ENCODE measurements around the gene UQCRC1. TPM values are rescaled to one million over a fixed set of nuclear protein-coding genes. Genes with fewer than 3 reads are reported as not detected.
"Not testable (repeated sequence)": the region's sequence is repeated elsewhere in the genome, so short reads cannot be mapped to it uniquely, and the experiment has no call there.

Gene UQCRC1
- total RNA-seq, 4 donors from 2014 or later = 223 to 439 (median 295) TPM

DNA sequence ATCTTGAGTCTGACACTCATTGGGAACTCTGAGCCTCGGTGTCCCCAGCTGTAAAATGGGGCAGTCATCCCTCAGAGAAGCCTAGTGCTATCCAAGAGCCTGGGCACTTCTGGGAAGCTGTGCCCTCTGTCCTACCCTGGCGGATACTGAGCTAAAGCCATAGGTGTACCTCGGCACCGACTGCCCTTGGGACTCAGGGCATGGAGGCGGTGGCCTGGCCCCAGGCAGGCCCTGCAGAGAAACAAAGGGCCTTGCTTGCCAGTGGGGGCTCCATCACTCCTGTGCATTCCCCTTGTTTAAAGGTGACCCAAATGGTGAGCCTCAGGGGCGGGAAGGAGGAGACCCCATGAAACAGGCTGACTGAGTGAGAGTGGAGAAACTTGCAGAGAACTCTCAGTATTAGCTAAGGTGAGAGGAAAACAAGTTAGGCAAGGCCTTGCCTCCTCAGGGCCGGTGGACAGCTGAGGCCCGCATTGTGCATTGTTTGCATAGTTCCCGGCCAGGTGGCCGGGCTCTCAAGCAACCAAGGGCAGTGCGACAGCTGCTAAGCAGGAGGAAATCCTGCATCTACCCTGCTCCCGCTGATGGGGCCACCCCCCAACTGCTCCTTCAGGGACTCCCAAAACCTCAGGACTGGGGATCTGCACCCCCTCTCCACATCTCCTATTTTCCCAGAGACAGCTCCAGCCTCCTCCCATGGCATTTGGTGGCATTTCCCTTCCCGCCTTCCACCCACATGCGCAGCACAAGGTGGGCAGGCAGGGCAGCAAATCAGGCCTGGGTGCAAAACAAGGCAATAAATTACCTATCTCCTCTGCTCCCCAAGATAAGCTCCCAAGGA lies 57.1 kb downstream of the UQCRC1 start:
- H3K4me3 ChIP-seq (replicated peaks in 1 of 3) = no peak overlapping the region
- no peaks in the 10 kb centered on the region for H3K36me3 ChIP-seq
- H3K4me1 ChIP-seq = peaks cover 9% of the 10 kb centered on the region in 2 donors
- intact Hi-C loops (cut with DNase I) = no loop called here
- 66 to 73% methylated on average over 10 to 14 of the region's 14 CpGs for WGBS, 2 donors
- no peaks in the 10 kb centered on the region for H3K27me3 ChIP-seq
- TF ChIP-seq CTCF (IDR thresholded peaks at IDR 0.05) = no peak
- TF ChIP-seq POLR2A (IDR thresholded peaks at IDR 0.05) = no peak
- DNase-seq = peak; percentile 7 to 21
- no peak overlapping the region for H3K27ac ChIP-seq
- no peaks in the 10 kb centered on the region for H3K9me3 ChIP-seq

DNA sequence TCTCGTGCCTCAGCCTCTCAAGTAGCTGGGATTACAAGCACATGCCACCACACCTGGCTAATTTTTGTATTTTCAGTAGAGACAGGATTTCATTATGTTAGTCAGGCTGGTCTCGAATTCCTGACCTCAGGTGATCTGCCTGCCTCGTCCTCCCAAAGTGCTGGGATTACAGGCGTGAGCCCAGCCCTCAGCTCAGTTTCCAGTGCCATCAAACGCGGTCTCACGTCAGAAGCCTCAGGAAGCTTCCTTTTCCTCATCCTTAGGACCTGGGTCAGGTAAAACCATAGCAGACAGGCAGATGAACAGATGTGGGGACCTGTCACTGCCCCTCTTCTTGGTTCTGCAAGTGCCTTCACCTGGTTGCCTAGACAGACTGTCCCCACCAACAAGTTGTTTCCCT lies 57.8 kb downstream of the UQCRC1 start:
- WGBS, 2 donors = 88 to 95% methylated on average over 7 of the region's 7 CpGs
- H3K4me1 ChIP-seq; H3K36me3 ChIP-seq; H3K27ac ChIP-seq; DNase-seq; H3K4me3 ChIP-seq (replicated peaks in 1 of 3); H3K9me3 ChIP-seq; intact Hi-C loops (cut with DNase I); H3K27me3 ChIP-seq: not testable (repeated sequence)

MicroRNA genes within 50 kb of the gene (microRNA counts, 767-probe panel; counts per million panel counts)
- 0 counts per million in 2 donors for microRNA hsa-miR-711

Small RNA genes within 50 kb of the gene (microRNA-seq; reads per million reads assigned to microRNA genes)
- not detected for gene MIR4793
- not detected for gene MIR6823
- not detected for gene MIR711

Small RNA genes within 50 kb of the gene (small RNA-seq; reads per million reads assigned to genes)
- gene MIR6823 = not detected

Other genes with a start within 250 kb of the UQCRC1 start
- not detected for gene FBXW12, start 237.4 kb downstream of the UQCRC1 start, total RNA-seq
- 100 to 1,000 TPM; 126 to 216 (median 138) TPM for gene PLXNB1, start 179.6 kb downstream of the UQCRC1 start, total RNA-seq
- 10 to 100 TPM in 3 of 4 donors, 1 to 10 TPM in 1; 8.6 to 17.0 (median 15.0) TPM for gene CCDC51, start 169.5 kb downstream of the UQCRC1 start, total RNA-seq
- 100 to 1,000 TPM; 133 to 413 (median 301) TPM for gene TMA7, start 169.4 kb downstream of the UQCRC1 start, total RNA-seq
- gene ATRIP, start 162.9 kb downstream of the UQCRC1 start, total RNA-seq = 10 to 100 TPM in 2 of 4 donors, 1 to 10 TPM in 2; 8.4 to 13.9 (median 11.0) TPM
- gene SHISA5, start 105.5 kb downstream of the UQCRC1 start, total RNA-seq = 100 to 1,000 TPM in 3 of 4 donors, 10 to 100 TPM in 1; 100.0 to 120 (median 109) TPM
- 1 to 10 TPM; 2.3 to 4.9 (median 3.2) TPM for gene PFKFB4, start 52.8 kb downstream of the UQCRC1 start, total RNA-seq
- not detected for gene UCN2, start 45.9 kb downstream of the UQCRC1 start, total RNA-seq
- gene COL7A1, start 14.3 kb downstream of the UQCRC1 start, total RNA-seq = 1 to 10 TPM in 1 of 4 donors, under 1 TPM in 3; 0.34 to 1.0 (median 0.80) TPM
- not detected for gene TMEM89, start 12.1 kb upstream of the UQCRC1 start, total RNA-seq
- 10 to 100 TPM in 2 of 4 donors, 1 to 10 TPM in 2; 7.5 to 19.1 (median 11.4) TPM for gene SLC26A6, start 25.8 kb upstream of the UQCRC1 start, total RNA-seq
- gene CELSR3, start 53.2 kb upstream of the UQCRC1 start, total RNA-seq = 1 to 10 TPM in 2 of 4 donors, under 1 TPM in 2; 0.54 to 1.7 (median 1.0) TPM
- 10 to 100 TPM; 21.6 to 32.2 (median 31.7) TPM for gene NCKIPSD, start 76.3 kb upstream of the UQCRC1 start, total RNA-seq
- gene IP6K2, start 107.6 kb upstream of the UQCRC1 start, total RNA-seq = 100 to 1,000 TPM in 2 of 4 donors, 10 to 100 TPM in 2; 64.3 to 145 (median 93.0) TPM
- 10 to 100 TPM; 26.9 to 77.1 (median 46.2) TPM for gene PRKAR2A, start 238.2 kb upstream of the UQCRC1 start, total RNA-seq

All from thyroid gland (tissue), 4 donors.